ENCODE results near the gene CHST14.
A peak's percentile ranks its signal among the peaks of the same experiment; 100 is the strongest.

The CHST14 gene

DNA sequence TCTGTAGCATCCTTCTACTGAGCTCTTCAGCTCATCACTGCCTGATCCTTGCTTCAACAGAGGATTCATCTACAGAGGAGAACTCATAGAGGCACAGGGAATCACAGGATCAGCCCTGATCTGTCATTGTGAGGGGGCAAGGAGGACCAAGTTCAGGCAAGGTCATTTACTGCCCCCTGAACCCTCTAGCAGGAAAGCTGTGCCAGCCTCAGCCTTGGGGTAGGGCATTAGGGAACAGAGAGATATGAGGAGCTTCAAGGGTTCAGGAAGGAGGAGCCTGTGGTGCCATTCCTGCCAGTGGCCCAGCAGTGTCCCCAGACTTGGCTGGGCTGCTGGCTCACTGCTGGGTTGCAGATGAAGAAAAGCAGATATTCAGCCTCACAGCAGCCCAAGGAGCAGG is 8.2 kb downstream of the CHST14 start:
- H3K4me3 ChIP-seq (ENCODE audit: low read length) = no peak overlapping the region
- DNase-seq (ENCODE audit: low read depth) = no peak
- TF ChIP-seq, protein P1, sequence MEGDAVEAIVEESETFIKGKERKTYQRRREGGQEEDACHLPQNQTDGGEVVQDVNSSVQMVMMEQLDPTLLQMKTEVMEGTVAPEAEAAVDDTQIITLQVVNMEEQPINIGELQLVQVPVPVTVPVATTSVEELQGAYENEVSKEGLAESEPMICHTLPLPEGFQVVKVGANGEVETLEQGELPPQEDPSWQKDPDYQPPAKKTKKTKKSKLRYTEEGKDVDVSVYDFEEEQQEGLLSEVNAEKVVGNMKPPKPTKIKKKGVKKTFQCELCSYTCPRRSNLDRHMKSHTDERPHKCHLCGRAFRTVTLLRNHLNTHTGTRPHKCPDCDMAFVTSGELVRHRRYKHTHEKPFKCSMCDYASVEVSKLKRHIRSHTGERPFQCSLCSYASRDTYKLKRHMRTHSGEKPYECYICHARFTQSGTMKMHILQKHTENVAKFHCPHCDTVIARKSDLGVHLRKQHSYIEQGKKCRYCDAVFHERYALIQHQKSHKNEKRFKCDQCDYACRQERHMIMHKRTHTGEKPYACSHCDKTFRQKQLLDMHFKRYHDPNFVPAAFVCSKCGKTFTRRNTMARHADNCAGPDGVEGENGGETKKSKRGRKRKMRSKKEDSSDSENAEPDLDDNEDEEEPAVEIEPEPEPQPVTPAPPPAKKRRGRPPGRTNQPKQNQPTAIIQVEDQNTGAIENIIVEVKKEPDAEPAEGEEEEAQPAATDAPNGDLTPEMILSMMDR (conservative IDR thresholded peaks at IDR 0.05; ENCODE audit: low read length) = no peak

DNA sequence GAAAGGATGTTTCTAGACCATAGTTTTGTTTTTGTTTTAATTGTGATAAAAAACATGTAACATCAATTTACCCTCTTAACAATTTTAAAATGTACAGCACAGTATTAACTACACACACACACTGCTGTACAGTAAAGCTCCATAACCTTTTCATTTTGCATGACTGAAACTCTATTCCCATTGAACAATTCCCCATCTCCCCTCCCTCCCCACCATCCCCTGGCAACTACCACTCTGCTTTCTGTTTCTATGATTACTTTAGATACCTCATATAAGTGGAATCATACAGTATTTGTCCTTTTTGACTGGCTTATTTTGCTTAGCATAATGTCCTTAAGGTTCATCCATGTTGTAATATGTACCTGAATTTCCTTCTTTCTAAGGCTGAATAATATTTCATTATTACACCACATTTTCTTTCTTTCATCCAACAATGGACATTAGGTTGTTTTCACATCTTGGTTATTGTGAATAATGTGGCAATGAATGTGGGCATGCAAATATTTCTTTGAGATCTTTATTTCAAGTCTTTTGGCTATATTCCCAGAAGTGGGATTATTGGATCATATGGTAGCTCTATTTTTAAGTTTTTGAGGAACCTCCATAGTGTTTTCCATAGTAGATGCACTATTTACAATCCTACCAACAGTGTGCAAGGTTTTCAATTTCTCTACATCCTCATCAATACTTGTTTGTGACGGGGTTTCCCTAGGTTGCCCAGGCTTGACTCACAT is 10.7 kb downstream of the CHST14 start:
- H3K4me3 ChIP-seq (ENCODE audit: low read length) = no peak overlapping the region
- TF ChIP-seq, protein P1 (conservative IDR thresholded peaks at IDR 0.05; ENCODE audit: low read length) = no peak
- peak; percentile 23 for DNase-seq (ENCODE audit: low read depth)

DNA sequence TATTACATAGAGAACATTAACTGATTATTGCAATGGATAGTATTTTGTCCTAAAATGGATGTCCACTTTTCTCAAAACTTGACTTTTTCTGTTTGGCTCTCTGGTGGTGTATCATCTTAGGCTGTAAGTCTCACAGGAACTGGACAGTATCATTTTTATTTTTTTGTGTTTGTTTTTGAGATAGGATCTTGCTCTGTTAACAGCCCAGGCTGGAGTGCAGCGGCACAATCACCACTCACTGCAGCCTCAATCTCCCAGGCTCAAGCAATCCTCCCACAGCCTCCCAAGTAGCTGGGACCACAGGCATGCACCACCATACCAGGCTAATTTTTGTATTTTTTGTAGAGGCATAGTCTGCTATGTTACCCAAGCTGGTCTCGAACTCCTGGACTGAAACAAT is 13.1 kb downstream of the CHST14 start:
- no peak overlapping the region for H3K4me3 ChIP-seq (ENCODE audit: low read length)
- DNase-seq (ENCODE audit: low read depth) = no peak
- TF ChIP-seq, protein P1 (conservative IDR thresholded peaks at IDR 0.05; ENCODE audit: low read length) = no peak

DNA sequence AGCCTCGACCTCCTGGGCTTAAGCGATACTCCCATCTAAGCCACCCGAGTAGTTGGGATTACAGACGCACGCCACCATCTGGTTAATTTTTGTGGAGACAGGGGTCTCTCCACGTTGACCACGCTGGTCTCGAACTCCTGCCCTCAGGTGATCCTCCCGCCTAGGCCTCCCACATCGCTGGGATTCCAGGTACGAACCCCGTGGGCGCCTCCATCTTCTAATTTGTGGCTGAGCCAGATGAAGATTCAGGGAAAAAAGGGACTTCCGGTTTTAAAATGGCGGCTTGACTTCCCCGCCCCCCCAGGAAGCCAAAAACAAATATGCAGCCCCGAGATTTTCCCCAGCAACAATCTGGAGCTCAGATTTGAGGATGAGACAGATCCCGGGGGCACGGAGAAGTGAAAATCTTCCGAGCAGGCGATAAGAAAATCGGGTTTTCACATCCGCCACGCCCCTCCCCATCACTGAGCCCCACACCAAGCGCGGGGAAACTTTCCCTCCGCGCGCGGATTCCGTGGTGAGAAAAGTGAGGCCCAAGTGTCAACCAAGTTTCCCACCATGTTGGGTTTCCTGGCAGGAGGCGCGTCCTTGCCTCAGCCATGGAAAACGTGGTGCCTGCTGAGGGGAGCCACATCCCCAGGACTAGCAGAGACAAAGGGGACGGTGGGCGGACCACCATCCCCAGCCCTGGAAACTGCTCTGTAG is 15.4 kb downstream of the CHST14 start:
- H3K4me3 ChIP-seq (ENCODE audit: low read length) = no peak overlapping the region

DNA sequence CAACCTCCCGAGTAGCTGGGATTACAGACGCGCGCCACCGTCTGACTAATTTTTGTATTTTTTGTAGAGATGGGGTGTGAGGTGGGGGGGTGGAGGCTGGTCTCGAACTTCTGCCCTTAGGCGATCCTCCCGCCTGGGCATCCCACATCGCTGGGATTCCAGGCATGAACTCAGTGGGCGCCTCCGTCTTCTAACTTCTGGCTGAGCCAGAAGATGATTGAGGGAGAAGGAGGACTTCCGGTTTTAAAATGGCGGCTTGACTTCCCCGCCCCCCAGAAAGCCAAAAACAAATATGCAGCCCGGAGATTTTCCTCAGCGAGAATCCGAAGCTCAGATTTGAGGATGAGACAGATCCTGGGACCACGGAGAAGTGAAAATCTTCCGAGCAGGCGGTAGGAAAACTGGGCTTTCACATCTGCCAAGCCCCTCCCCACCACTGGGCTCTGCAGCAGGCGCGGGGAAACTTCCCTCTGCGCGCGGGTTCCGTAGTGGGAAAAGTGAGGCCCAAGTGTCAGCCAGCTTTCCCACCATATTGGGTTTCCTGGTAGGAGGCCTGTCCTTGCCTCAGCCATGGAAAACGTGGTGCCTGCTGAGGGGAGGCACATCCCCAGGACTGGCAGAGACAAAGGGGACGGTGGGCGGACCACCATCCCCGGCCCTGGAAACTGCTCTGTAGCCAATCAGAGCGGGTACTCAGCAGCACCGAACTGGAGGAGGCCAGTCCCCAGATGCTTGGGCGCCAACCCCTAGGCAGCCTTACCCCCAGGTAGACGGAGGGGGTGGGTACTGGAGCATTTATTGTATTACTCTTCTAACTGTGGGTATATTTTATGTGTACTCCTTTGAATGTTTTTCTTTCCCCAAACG is 17.3 kb downstream of the CHST14 start:
- H3K4me3 ChIP-seq (ENCODE audit: low read length) = no peak overlapping the region
- no peak for DNase-seq (ENCODE audit: low read depth)
- TF ChIP-seq, protein P1 (conservative IDR thresholded peaks at IDR 0.05; ENCODE audit: low read length) = no peak

More for the DNA sequence above, 15.4 kb downstream of the CHST14 start:
- DNase-seq (ENCODE audit: low read depth) = no peak
- TF ChIP-seq, protein P1 (conservative IDR thresholded peaks at IDR 0.05; ENCODE audit: low read length) = no peak

DNA sequence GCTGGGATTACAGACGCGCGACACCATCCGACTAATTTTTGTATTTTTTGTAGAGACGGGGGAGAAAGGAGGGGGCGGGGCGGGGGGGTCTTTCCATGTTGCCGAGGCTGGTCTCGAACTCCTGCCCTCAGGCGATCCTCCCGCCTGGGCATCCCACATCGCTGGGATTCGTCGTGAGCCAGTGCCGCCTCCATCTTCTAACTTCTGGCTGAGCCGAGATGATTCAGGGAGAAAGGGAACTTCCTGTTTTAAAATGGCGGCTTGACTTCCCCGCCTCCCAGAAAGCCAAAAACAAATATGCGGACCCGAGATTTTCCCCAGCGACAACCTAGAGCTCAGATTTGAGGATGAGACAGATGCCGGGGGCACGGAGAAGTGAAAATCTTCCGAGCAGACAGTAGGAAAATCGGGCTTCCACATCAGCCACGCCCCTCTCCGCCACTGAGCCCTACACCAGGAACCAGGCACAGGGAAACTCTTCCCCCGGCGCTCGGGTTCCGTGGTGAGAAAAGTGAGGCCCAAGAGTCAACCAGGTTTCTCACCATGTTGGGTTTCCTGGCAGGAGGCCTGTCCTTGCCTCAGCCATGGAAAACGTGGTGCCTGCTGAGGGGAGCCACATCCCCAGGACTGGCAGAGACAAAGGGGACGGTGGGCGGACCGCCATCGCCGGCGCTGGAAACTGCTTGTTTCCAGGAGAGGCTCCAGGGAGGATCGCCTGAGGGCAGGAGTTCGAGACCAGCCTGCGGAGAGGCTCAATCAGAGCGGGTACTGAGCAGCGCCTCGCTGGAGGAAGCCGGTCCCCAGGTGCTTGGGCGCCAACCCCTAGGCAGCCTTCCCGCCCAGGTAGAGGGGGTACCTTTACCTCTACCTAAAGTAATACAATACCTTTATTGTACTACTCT is 18.7 kb downstream of the CHST14 start:
- TF ChIP-seq, protein P1 (conservative IDR thresholded peaks at IDR 0.05; ENCODE audit: low read length) = no peak
- no peak for DNase-seq (ENCODE audit: low read depth)
- H3K4me3 ChIP-seq (ENCODE audit: low read length) = no peak overlapping the region

Data from AG10803 (cell line).